Activated CD8-positive, alpha-beta memory T cell treated with anti-CD3 and anti-CD28 coated beads for 36 hours (primary cell): ENCODE measurements around the gene SLC26A3. TPM values are rescaled to one million over a fixed set of nuclear protein-coding genes. Genes with fewer than 3 reads are reported as not detected.

ENCODE experiments used
- CTCF ChIA-PET: fragments of 350-600 bp; sonication (Branson Sonifier 250); formaldehyde crosslinking; loops from one replicate; lab custom pipeline; 2021; ENCODE audit warnings: antibody characterized with exemption; lab: Charles Lee
- POLR2A ChIA-PET: fragments of 350-600 bp; sonication (Branson Sonifier 250); formaldehyde crosslinking; loops from one replicate; lab custom pipeline; 2021; ENCODE audit warnings: antibody characterized with exemption; lab: Charles Lee
- total RNA-seq, 2 experiments: library from RNA; stranded (reverse); gene quantifications; one replicate each; pipeline ENCODE4 v1.2.3, GENCODE V29; 2021

SLC26A3 gene
- total RNA-seq, 2 experiments from 2014 or later, result not detected

DNA sequence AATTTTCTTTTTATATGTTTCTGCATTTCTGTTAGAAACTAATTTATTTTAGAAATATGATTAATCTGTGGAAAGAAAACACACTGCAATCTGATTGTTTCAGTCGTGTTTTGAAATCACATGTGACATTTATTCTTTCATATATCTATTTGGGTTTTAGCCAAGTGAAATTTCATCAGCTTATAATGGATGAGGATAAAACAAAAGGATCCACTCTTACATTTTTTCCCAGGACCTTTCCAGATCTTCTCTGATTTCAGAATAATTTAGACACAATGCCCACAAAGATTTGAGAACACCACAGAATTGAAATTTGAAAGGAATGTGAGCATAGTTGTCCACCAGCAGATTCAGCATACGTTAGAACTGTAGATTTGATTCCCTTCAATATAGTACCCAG lies 30.0 kb downstream of the SLC26A3 start:
- POLR2A ChIA-PET, result interaction anchor here (0.6 to 1.0 kb wide), 2 partner anchors 29 to 578 kb away, joined by 3 to 4 read pairs; partner anchors contain the start of gene CBLL1
- CTCF ChIA-PET, result no interaction called here

DNA sequence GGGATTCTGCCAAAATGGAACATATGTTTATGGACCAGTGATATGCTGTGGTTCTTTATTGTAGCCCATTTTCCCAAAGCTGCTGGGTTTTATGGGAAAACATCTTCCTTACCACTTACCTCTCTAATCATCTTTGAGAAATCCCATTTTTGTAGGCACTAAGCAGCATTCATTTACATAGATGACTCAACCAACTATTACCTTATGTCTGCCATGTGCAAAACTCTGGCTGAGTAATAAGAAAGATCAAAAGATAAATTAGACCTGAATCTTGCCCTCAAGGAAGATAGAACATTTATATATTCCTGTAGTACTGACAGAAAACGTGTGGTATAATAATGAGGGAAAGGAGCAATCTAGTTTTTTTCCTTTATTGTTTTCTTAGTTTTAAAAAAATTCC lies 34.8 kb downstream of the SLC26A3 start:
- ChIA-PET POLR2A (no interaction called here), CTCF (no interaction called here)

DNA sequence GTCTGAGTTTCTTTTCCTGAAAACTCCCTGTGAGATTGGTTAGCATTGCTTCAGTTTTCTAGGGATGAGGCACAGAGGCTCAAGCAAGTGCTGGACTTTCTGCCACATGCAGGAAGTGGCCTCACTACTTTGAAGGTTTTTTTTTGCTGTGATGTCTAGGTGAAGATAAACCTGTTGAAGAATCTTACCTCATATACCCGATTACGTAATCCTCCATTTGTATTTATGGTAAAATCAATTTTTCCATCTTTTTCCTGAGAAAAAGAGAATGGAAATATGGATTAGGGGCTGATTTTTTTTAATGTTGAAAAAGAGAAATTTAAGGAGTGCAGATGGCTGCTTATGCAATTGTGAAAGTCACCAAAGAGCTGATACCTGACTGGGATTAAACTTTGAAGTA lies 35.6 kb downstream of the SLC26A3 start:
- ChIA-PET CTCF (no interaction called here), POLR2A (no interaction called here)

DNA sequence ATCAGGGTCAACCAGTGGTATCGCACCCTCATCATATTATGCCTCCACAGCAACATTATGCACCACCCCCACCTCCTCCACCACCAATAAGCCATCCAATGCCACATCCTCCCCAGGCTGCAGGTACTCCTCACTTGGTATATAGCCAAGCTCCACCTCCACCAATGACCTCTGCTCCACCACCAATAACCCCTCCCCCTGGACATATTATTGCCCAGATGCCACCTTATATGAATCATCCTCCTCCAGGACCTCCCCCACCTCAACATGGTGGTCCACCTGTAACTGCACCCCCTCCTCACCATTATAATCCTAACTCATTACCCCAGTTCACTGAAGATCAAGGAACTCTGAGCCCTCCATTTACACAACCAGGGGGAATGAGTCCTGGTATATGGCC lies 44.4 kb downstream of the SLC26A3 start:
- POLR2A ChIA-PET, result no interaction called here
- CTCF ChIA-PET, result interaction anchor here (1.0 kb wide), 1 partner anchor 15 kb away, joined by 3 read pairs; the partner anchor contains the start of gene CBLL1

DNA sequence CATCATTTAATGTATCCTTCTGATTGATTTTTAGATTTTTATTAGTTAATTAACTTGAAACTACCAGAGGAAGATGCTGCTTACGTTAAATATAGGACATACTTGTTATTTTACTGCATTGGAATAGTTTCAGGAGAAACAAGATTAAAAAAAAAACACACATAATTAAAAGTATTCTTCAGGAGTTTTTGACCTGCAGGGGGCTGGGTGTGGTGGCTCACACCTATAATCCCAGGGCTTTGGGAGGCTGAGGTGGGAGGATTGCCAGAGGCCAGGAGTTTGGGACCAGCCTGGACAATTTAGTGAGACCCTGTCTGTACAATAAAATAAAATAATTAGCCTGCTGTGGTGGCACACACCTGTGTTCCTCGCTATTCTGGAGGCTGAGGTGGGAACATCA lies 48.4 kb downstream of the SLC26A3 start:
- CTCF ChIA-PET, result no interaction called here
- POLR2A ChIA-PET, result no interaction called here

DNA sequence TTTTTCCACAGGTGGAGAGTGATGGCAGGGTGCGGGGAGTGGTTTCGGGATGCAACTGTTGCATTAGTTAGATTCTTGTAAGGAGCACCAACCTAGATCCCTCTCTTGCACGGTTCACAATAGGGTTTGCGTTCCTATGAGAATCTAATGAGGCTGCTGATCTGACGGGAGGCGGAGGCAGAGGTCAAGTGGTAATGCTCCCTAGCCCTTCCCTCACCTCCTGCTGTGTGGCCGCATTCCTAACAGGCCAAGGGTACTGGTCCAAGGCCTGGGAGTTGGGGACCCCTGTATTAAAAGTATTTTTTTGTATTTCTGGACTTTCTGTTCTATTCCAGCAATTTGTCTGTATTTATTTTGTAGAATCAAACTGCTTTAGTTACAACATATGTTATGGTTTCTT lies 51.9 kb downstream of the SLC26A3 start:
- POLR2A ChIA-PET, result no interaction called here
- CTCF ChIA-PET, result no interaction called here

DNA sequence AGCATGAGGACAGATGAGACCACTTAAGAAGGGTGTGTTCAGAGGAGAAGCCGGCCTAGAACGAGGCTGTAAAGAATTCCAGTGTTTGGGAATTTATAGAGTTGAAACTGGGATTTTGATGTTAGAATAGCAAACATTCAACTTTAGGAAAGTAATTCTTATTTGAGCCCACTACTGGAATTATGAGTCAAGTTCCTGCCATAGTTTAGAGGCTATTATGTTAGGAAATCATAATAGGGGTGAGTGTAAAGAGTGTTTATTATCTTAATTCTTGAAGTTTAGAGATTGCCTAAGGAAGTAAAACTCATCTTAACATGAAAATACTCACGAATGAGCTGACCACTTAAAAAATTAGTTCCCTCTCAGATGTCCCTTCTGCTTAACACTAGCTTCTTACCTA lies 57.0 kb downstream of the SLC26A3 start:
- CTCF ChIA-PET, result interaction anchor here (1.1 to 6.5 kb wide), 3 partner anchors 122 to 133 kb away, joined by 3 to 47 read pairs (median 4); no protein-coding TSS in a partner anchor
- POLR2A ChIA-PET, result no interaction called here

DNA sequence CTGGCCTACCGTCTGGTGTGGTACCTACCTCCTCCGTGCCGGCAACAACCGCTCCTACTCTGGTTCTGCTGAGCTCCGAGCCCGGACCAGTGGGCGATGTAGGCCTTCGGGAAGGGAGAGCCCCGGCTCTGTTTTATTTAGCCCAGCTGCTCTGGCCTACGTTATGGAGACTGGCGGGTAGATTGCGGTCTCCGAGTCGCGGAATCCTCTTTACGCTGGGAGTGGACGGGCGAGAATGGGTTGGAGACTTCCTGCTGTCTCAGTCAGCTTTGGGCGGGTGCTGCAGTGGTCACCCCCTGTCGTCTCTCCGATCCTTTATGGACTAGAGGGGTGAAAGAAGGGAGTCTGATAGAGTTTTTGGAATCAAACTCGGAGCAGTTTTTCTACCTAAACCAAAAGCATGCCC lies 58.7 kb downstream of the SLC26A3 start:
- CTCF ChIA-PET, result interaction anchor here (0.8 to 6.5 kb wide), 5 partner anchors 14 to 146 kb away, joined by 3 to 47 read pairs (median 3); partner anchors contain the start of gene DLD
- POLR2A ChIA-PET, result interaction anchor here (0.8 to 1.4 kb wide), 2 partner anchors 130 to 180 kb away, joined by 3 to 6 read pairs; partner anchors contain the start of genes COG5 and DUS4L

DNA sequence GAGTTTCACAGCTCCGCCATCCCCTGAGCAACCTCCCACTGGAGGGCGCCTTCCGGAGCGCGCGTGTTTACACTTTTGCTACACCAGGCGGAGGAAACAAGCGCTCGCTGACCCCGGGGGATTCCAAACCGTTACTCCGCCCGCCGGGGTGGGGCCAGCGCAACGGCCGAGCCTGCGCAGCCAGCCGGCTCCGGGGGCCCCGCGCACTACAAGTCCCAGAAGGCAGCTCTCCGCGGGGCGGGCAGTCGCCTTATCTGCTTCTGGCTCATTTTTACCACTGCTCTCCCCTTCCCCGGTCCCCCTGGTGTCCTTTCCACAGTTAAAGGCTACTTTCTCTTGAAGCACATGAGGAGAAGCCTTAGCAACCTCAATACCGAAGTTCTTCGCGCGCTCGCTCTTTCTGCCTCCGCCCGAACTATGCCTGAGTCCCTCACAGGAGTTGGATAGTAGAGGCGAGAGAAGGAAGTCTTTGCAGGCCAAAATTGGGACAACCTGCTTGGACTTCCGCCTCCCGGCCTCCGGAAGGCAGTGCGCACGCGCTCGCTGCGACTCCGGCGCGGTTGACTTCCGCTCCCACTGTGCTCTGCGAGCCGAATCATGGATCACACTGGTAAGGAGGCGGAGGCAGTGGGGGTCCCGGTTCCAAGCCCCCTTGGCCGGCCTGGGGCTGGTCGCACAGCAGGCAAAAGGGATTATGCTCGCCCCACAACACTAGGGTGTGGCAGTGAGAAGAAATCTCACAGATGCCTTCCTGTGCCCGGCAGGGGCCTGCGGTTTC lies 59.3 kb downstream of the SLC26A3 start, which contains the start of gene CBLL1:
Gene CBLL1, plus strand, starts transcription at position 576 of the 778 bp plus-strand sequence. Its CDS starts 22 bp downstream, at position 598.
- CTCF ChIA-PET, result interaction anchor here (0.8 to 6.5 kb wide), 13 partner anchors 15 to 280 kb away, joined by 3 to 47 read pairs (median 4); partner anchors contain the start of gene DLD
- POLR2A ChIA-PET, result interaction anchor here (0.6 to 1.4 kb wide), 10 partner anchors 9 to 550 kb away, joined by 3 to 6 read pairs (median 3); partner anchors contain the start of genes COG5 and DUS4L

DNA sequence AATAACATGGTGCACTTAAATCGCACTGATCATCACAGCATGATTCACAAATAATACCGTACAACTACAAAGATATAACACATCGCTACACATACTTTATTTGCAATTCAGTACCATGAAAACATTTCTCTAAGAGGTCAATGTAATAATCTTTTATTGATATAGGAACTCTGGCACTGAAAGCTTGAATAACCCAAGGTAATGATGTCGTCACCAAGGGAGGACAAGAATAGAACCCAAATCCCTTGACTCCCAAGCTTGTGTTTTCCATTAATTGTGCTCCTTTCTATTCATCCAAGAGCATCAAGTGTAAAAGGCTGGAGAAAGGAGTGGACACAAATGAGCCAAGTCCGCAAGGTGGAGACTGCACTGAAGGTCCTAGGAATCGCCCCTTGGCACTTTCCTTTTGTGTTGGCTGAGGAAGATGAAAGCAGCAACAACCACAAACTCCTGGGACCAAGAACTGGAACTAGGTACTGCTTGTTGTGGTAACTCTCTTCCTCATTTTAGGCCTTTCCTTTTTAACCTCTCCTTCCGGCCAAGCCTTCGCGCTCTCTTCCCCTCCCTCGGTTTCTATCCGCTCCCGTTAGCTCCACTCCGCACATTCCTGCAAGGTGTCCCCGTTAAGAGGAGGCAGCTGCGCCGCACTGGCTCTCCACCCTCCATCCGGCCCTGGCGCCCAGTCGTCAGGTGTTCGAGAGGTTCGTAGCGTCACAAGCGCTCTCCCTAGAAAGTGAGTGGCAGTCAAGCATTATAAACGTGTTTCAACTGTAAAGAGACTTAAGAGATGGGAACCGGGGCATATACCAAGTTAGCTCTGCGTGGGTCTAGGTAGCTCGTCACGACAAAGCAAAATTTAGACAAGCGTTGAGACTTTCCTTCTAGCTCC lies 60.1 kb downstream of the SLC26A3 start:
- CTCF ChIA-PET, result interaction anchor here (0.8 to 6.5 kb wide), 10 partner anchors 15 to 279 kb away, joined by 3 to 47 read pairs (median 4); partner anchors contain the start of gene DLD
- POLR2A ChIA-PET, result interaction anchor here (0.6 to 1.4 kb wide), 7 partner anchors 10 to 179 kb away, joined by 3 to 6 read pairs (median 4); partner anchors contain the start of genes COG5 and DUS4L

DNA sequence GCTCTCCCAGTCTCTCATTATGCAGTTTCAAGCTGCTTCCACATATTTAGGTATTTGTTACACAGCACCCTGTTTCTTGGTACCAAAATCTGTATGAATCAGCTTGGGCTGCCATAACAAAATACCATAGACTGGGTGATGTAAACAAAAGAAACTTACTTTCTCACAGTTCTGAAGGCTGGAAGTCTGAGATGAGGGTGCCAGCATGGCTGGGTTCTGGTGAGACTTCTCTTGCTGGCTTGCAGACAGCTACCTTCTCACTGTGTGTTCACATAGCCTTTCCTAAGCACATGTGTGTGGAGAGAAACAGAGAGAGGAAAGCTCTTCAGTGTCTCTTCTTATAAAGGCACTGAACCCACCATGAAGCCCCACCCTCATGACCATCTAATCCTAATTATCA lies 74.7 kb downstream of the SLC26A3 start:
- ChIA-PET CTCF (interaction anchor here (1.2 to 1.3 kb wide), 2 partner anchors 9 to 15 kb away, joined by 3 read pairs; partner anchors contain the start of gene CBLL1), POLR2A (no interaction called here)

DNA sequence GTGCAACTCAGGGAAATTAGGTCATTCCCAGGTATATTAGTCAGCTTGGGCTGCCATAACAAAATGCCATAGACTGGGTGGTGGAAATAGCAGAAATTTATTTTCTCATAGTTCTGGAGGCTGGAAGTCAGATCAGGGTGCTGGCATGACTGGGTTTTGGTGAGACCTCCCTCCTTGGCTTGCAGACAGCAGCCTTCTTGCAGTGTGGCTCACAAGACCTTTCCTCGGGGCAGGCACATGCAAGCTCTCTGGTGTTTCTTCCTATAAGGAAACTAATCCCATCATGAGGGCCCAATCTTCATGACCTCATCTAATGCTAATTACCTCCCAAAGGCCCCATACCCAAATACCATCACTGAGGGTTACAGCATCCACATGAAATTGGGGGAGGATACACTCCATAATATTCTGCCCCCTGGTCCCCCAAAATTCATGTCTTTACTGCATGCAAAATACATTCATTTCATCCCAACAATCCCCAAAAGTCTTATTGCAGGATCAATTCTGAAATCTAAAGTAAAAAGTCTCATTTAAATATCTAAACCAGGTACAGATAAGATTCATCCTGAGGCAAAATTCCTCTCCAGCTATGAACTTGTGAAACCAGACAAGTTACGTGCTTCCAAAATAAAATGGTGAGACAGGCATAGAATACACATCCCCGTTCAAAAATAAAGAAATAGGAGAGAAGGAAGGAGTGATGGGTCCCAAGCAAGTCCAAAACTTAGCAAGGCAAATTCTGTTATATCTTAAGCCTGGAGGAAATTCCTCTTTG lies 76.5 kb downstream of the SLC26A3 start:
- POLR2A ChIA-PET, result no interaction called here
- CTCF ChIA-PET, result interaction anchor here (1.5 kb wide), 1 partner anchor 67 kb away, joined by 3 read pairs; no protein-coding TSS in a partner anchor

DNA sequence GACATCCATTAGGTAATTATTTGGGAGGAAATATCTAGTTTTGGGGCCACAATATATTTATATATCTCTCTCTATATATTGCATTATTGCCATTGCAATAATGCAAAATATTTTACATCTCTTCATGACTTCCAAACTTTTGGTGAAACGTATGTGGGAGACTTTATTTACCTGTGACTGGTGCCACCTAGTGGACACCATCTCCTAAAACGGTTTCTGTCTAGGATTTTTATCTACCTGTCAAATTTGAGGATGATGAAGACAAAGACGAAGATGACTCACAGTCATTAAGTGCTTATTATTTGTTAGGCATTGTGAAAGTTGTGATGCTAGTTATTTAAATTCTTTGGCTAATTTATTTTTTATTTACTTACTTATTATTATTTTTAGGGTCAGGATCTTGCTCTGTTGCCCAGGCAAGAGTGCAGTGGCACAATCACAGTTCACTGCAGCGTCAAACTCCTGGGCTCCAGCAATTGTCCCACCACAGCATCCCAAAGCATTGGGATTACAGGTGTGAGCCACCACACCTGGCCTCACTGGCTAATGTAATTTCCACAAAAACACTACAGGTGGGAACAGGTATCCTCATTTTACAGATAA lies 77.8 kb downstream of the SLC26A3 start:
- ChIA-PET POLR2A (no interaction called here), CTCF (no interaction called here)

DNA sequence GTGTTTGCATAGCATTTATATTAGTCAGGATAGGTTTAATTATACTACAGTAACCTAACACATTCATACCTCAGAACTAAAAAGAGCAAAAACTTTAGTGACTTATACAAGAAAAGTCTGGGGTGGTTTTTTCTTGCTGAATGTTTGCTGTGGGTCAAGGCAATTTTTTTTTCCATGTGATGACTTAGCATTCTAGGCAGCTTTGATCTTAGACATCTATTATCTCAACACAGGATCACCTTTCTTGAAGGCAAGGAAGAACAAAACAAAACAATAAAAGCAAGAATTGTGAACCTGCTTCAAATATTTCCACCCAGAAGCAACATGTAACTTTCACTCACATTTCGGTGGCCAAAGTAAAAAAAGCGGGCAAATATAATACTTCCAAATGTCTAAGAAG lies 79.8 kb downstream of the SLC26A3 start:
- CTCF ChIA-PET, result interaction anchor here (1.5 kb wide), 1 partner anchor 260 kb away, joined by 5 read pairs; no protein-coding TSS in a partner anchor
- POLR2A ChIA-PET, result no interaction called here

DNA sequence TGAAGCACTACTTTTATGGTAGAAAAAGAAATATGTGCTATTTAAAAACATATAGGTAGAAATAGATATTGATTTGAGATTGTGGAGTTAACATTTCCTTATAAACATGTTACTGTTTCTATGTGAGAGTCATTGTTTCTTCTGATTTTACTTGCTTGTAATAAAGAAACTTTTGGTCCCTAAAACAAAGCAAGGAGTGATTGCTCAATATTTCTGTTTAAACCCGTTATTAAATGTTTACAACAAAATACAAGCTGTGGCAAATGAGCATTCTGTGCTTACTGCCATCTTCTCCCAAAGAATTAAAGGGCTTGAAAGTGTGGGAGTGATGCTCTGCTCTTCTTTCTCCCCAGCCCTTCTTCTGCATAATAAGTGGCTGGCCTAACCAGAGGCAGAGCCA lies 81.7 kb downstream of the SLC26A3 start:
- ChIA-PET POLR2A (no interaction called here), CTCF (no interaction called here)

DNA sequence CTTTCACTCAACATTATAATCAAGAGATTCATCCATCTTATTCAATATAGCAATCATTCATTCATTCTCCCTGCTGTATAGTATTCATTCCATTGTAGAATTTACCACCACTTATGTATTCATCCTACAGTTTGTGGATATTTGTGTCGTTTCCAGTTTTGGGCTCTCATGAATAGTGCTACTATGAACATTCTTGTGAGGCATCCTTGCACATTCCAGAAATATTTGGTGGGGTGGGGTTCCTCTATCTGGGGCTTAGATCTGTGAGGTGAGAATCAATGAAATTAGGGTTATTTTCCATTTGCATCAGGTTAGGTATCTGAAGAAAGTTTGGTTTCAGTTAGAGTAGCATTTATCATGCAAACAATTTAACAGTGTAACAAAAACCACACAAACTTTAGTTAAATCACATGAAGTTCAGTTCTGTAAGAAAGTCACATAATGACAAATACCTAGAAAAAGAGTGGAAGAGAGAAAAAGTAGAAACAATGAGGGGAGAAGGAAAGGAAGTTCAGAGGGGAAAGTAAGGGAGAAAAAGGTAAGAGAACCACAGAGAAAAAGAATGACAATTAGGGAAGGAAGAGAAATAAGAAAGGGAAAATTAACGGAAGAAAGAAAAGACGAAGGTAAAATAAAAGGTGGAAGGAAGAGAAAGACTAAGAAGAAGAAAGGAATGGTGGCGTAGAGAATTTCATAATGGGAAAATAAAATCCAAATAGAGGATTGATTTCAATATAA lies 84.4 kb downstream of the SLC26A3 start:
- ChIA-PET POLR2A (no interaction called here), CTCF (interaction anchor here (1.6 kb wide), 1 partner anchor 255 kb away, joined by 4 read pairs; no protein-coding TSS in a partner anchor)

DNA sequence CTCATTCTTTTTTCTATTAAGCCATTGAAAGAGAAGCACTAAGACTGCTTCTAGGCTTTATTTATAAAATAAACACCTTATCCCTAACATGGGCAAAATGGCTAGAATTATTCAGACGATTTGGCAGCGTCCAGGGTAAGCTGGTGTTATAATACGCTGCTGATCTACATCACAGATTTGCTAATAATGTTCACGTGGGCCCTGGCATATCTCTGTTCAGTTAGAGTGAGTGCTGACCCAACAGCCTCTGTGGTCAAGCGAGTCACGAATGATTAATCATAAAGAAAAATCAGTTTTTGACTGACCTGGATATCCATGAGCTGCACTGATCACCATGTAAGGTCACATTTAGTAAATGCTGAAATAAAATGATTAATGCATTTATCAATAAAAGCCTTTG lies 87.5 kb downstream of the SLC26A3 start:
- CTCF ChIA-PET, result no interaction called here
- POLR2A ChIA-PET, result no interaction called here
